Cardiac fibroblast (primary cell): ENCODE results near the gene HACD1.

ENCODE experiments used
- DNase-seq, 2 donors: peaks; one replicate each; pipeline versions ENCODE4 v3.0.0 to v3.0.0-alpha.2; 2010; ENCODE audit warnings: low read depth in 2 of 2
- H3K4me3 ChIP-seq, 2 donors: replicated peaks in 1 of 2; 1 replicate in 1 of 2; 2 replicates in 1 of 2; pipeline ENCODE4 v1.5.1; 2011; ENCODE audit warnings: low read depth in 2 of 2, low read length in 2 of 2, mild to moderate bottlenecking in 2 of 2, moderate library complexity in 1 of 2
- TF ChIP-seq, protein P1 (sequence below): IDR thresholded peaks from one replicate; pipeline ENCODE4 v1.5.1; 2011; ENCODE audit warnings: low read depth, mild to moderate bottlenecking, low read length, inconsistent platforms

HACD1 gene

GRCh38 chr10:17562614-17563013 is 54.6 kb downstream of the HACD1 start:
- DNase-seq, result peak; percentile 72 to 97
- no peak overlapping the region for H3K4me3 ChIP-seq
- TF ChIP-seq, protein P1, sequence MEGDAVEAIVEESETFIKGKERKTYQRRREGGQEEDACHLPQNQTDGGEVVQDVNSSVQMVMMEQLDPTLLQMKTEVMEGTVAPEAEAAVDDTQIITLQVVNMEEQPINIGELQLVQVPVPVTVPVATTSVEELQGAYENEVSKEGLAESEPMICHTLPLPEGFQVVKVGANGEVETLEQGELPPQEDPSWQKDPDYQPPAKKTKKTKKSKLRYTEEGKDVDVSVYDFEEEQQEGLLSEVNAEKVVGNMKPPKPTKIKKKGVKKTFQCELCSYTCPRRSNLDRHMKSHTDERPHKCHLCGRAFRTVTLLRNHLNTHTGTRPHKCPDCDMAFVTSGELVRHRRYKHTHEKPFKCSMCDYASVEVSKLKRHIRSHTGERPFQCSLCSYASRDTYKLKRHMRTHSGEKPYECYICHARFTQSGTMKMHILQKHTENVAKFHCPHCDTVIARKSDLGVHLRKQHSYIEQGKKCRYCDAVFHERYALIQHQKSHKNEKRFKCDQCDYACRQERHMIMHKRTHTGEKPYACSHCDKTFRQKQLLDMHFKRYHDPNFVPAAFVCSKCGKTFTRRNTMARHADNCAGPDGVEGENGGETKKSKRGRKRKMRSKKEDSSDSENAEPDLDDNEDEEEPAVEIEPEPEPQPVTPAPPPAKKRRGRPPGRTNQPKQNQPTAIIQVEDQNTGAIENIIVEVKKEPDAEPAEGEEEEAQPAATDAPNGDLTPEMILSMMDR, result no peak

- peak in 1 of 2 donors; percentile 7 for DNase-seq
- TF ChIP-seq, protein P1, result no peak
- no peak overlapping the region for H3K4me3 ChIP-seq
Measured at GRCh38 chr10:17561111-17561510, 56.1 kb downstream of the HACD1 start.

GRCh38 chr10:17557459-17557858 is 59.7 kb downstream of the HACD1 start:
- TF ChIP-seq, protein P1, result no peak
- DNase-seq, result no peak
- no peak overlapping the region for H3K4me3 ChIP-seq

DNA sequence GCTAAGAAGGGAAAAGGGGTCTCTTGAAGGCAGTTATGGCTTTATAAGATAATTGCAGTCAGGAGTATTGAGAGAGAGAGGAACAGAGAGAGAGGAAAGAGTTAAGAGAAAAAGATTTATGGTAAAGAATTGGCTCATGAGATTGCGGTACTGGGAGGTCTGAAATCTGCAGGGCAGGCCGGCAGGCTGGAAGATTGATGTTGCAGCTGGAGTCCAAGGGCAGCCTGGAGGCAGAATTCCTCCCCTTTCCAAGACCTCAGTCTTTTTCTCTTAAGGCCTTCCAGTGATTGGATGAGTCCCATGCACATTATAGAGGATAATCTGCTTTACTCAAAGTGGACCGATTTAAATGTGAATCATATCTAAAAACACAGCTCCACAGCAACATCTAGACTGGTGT is 68.4 kb downstream of the HACD1 start:
- DNase-seq, result peak in 1 of 2 donors; percentile 45
- H3K4me3 ChIP-seq, result no peak overlapping the region
- TF ChIP-seq, protein P1, result no peak

- TF ChIP-seq, protein P1, result no peak
- no peak overlapping the region for H3K4me3 ChIP-seq
- DNase-seq, result peak; percentile 21 to 53
Measured at GRCh38 chr10:17548162-17548561, 69.0 kb downstream of the HACD1 start.

- DNase-seq, result peak in 1 of 2 donors; percentile 43
Measured at GRCh38 chr10:17547060-17547459, 70.1 kb downstream of the HACD1 start.

GRCh38 chr10:17544465-17544864 is 72.7 kb downstream of the HACD1 start:
- H3K4me3 ChIP-seq, result no peak overlapping the region
- DNase-seq, result peak in 1 of 2 donors; percentile 52
- TF ChIP-seq, protein P1, result no peak

More at GRCh38 chr10:17547060-17547459, 70.1 kb downstream of the HACD1 start:
- H3K4me3 ChIP-seq, result no peak overlapping the region
- TF ChIP-seq, protein P1, result no peak
